Astrocyte (in vitro differentiated cells and primary cell): ENCODE results near the gene IGF1R.

Experiments used
- EZH2 ChIP-seq: IDR thresholded peaks from 2 replicates; pipeline ENCODE4 v1.6.1; 2012; ENCODE audit warnings: mild to moderate bottlenecking, low read length, inconsistent platforms; ENCODE audit not compliant: insufficient read depth
- TF ChIP-seq, protein P1 (sequence below): IDR thresholded peaks from 2 replicates; pipeline ENCODE4 v1.5.1; 2011; ENCODE audit warnings: low read depth, mild to moderate bottlenecking, inconsistent platforms, low read length, moderate library complexity; ENCODE audit not compliant: insufficient read depth

DNA sequence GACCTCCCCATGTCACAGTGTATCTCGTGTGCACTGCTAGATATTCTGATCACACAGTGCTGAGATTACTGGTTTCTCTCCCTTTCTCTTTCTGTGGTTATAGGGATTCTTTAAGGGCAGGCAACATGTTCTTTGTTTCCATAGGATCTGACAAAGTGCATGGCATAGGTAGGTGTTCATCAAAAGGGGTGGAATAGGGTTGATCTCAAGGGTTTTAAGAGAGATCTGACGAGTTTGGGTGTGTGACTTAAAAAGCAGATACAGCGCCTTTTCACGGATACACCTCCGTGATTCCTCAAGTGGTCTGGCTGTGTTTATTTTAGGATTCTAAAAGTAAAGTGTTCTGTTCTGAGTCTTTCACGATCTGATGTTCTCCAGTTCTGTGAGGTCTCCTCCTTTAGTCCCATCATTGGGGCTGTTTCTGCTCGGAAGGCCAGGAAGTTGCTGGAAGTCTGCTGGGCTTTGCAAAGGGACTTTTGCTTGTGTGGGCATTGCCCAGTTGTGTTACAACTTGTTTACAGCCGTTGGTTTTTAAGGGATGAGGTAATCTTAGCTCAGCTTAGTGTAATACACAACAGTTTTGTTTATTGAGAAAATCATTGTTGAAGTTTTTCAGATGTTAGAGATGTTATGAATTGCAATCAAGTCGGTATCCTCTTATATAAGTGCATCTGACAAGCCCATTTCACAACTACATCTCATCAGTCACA, 34.8 kb downstream of the IGF1R start:
- TF ChIP-seq, protein P1, sequence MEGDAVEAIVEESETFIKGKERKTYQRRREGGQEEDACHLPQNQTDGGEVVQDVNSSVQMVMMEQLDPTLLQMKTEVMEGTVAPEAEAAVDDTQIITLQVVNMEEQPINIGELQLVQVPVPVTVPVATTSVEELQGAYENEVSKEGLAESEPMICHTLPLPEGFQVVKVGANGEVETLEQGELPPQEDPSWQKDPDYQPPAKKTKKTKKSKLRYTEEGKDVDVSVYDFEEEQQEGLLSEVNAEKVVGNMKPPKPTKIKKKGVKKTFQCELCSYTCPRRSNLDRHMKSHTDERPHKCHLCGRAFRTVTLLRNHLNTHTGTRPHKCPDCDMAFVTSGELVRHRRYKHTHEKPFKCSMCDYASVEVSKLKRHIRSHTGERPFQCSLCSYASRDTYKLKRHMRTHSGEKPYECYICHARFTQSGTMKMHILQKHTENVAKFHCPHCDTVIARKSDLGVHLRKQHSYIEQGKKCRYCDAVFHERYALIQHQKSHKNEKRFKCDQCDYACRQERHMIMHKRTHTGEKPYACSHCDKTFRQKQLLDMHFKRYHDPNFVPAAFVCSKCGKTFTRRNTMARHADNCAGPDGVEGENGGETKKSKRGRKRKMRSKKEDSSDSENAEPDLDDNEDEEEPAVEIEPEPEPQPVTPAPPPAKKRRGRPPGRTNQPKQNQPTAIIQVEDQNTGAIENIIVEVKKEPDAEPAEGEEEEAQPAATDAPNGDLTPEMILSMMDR: no peak
- TF ChIP-seq EZH2: no peak
